Activated CD8-positive, alpha-beta memory T cell treated with anti-CD3 and anti-CD28 coated beads for 24 hours (primary cell): ENCODE results near the gene FASN.
A peak's percentile ranks its signal among the peaks of the same experiment; 100 is the strongest.
"Not testable (repeated sequence)": the region's sequence is repeated elsewhere in the genome, so short reads cannot be mapped to it uniquely, and the experiment has no call there.

ENCODE experiments used
- DNase-seq: peaks from one replicate; pipeline ENCODE4 v3.0.0-alpha.2; 2020

The FASN gene

GRCh38 chr17:82098169-82098938, at the start of gene FASN:
TSS of gene FASN (minus strand) at chr17:82098236. CDS start at chr17:82096445, 1,791 bp downstream.
- peak; percentile 96 for DNase-seq

GRCh38 chr17:82146663-82147654, 48.9 kb upstream of the FASN start:
- DNase-seq, result no peak

- DNase-seq, result no peak
These were observed 47.6 kb upstream of the FASN start for GRCh38 chr17:82145550-82146155.

DNA sequence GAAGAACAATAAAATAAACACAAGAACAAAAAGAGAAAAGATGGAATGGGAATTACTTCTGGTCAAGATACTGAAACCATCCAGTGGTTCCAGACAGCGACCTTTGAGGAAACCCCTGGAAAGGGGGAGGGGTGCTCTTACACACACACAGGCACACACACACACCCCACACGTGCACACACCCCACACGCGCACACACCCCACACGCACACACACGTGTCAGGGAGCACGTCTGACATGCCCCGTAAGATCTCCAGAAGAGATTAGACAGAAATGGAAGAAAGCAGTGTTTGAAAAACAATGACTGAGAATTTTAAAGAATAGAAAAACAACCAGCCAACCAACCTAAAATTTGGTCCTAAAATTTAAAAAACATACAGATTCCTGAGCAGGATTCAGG, 45.3 kb upstream of the FASN start:
- DNase-seq, result no peak

- DNase-seq, result not testable (repeated sequence)
These were observed 41.9 kb upstream of the FASN start for GRCh38 chr17:82139961-82140360.

DNA sequence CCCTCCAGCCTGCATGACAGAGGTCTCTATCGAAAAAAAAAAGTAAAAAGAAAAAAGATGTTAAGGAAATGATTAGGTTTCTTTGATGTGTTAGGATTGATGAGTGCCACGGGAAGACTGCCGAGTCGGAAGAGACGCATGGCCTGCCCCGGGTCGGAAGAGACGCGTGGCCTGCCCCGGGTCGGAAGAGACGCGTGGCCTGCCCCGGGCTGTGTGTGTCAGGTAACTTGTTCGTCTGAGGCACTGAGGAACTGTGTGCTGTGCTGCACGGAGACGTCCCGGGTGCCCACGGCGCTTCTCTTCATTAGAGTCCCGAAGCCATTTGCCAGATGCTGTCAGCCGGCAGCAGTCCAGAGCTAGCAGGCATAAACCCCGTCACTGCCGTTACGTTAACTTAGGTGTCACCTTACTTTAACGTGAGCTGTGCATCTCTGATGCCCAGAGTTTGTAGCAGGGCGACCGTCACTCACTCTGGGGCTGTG, 40.5 kb upstream of the FASN start:
- no peak for DNase-seq

- DNase-seq, result no peak
These were observed 36.1 kb upstream of the FASN start for GRCh38 chr17:82134101-82134500.

- not testable (repeated sequence) for DNase-seq
These were observed 35.3 kb upstream of the FASN start for GRCh38 chr17:82133166-82133953.

GRCh38 chr17:82129095-82129494, 31.1 kb upstream of the FASN start:
- DNase-seq, result no peak

GRCh38 chr17:82128287-82128686, 30.3 kb upstream of the FASN start:
- no peak for DNase-seq

DNA sequence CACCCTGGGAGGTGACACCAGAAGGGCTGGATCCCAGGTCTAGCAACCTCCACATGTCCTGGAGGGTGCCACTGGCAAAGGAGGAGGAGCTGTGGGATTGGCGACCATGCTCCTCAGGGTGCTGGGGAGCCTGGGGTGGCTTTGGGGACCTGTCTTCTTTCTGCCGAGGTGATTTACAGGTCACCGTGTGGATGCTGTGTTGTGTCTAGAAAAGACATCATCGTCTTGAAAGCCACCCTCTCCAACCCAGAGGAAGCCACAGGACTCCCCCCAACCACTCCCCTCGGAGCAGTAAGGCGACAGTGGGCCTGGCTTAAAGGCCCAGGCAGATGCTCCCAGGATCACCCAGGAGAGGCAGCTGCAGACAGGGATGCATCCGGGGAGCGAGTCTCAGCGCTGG, 29.7 kb upstream of the FASN start:
- no peak for DNase-seq

GRCh38 chr17:82127315-82127595, 29.2 kb upstream of the FASN start:
- no peak for DNase-seq

- DNase-seq, result peak; percentile 82
These were observed 28.7 kb upstream of the FASN start for GRCh38 chr17:82126556-82127314.

DNA sequence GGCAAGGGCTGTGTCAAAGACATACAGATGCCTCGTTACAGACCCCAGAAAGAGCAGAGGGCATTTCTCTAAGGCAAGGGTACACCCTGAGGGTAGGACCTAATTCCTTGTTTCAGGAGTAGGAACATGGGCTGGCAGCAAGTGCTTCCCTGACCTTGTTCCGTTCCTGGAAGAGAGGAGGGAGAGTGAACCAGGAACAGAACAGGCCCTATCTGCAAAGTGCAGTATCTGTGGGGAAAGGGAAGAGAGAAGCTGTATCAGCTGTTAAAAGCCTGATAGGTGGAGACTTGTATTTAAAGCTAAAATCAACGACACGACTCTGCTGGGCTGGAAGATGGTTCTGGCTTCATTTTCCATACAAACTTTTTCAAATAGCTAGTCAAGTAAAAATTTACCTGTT, 26.1 kb upstream of the FASN start:
- no peak for DNase-seq

DNA sequence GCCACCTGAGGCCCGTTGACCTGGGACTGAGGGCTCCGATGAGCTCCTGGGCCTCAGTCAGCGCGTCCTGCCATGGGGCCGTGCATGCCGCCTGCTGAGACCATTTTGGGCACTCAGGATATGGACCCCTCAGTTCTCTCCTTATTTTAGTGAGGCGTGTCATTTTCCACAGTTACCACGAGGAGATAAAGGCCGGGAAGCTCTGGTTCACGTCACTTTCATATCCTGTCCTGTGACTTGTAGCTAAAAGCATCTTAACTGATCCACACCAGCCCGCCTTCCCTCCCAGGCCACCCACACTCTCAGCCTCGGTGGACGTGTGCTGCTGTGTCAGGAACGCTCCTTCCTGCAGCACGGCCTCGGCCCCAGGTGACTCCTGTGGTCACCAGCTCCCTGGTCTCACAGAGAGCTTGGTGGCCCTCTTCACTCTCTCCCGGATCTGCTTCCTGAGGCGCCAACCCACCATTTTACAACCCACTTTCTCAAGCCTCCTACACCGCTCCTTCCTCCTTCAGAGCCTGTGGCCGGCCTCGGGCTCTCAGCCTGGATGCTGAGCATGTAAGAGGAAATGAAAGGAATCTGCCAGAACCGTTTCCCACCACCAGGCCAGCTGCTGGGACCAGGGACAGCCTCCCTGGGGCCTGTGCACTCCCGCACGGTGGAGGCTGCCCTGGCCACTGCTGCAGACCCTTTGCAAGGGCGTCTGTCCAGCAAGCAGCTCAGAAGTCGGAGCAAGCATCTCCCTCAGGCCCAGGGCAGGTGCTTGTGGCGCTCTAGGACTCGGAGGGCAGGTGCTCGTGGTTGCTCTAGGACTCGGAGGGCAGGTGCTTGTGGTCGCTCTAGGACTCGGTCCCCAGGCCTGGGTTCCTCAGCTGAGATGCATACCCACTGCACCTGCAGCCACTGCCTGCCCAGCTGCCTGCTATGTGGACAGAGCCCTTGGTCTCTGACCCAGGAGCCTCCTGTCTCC, 23.9 kb upstream of the FASN start:
- no peak for DNase-seq

GRCh38 chr17:82121246-82121645, 23.2 kb upstream of the FASN start:
- DNase-seq, result no peak

GRCh38 chr17:82120148-82120547, 22.1 kb upstream of the FASN start:
- no peak for DNase-seq

- no peak for DNase-seq
These were observed 20.9 kb upstream of the FASN start for GRCh38 chr17:82118815-82119380.

DNA sequence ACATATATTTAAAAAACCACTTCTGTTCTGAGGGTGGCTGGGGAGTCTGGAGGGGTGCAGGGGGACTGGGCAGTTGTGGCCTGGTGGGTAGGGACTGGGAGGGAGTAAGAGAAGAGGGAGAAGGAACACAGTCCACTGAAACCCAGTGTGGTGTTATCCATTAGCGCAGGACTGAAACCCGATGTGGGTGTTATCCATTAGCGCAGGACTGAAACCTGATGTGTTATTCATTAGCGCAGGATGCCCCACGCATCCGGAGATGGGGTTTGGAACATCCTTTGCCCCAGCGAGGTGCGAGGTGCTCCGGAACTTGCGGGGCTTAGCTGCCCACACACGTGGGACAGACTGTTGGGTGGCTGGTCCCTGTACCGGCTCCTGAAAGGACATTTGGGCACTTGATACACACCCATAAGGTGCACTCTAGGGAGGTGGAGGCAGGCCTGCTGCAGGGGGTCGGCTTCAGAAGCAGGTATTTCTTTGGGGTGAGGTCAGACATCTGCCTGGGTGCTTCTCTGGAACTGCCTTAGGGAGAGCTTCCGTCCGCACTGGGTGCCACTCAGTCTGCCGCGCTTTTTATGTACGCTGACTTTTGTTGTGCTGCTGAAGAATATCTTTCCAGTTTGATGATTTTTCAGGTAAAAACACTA, 20.3 kb upstream of the FASN start:
- DNase-seq, result no peak
